HUDEP-2 (cell line): ENCODE data around the gene COA1.

Experiments used
- DNase-seq, 76 experiments: peaks; one replicate each; lab custom pipeline; 2025; ENCODE audit not compliant: unreplicated experiment in 76 of 76; lab: John Stamatoyannopoulos, UW

Gene COA1

GRCh38 chr7:43658718-43659548, 70.4 kb downstream of the COA1 start:
- no peak for DNase-seq

- no peak for DNase-seq
Observed at GRCh38 chr7:43656997-43657396, 72.3 kb downstream of the COA1 start.

GRCh38 chr7:43655584-43655983, 73.7 kb downstream of the COA1 start:
- no peak for DNase-seq

- no peak for DNase-seq
Observed at GRCh38 chr7:43653891-43654504, 75.3 kb downstream of the COA1 start.

DNA sequence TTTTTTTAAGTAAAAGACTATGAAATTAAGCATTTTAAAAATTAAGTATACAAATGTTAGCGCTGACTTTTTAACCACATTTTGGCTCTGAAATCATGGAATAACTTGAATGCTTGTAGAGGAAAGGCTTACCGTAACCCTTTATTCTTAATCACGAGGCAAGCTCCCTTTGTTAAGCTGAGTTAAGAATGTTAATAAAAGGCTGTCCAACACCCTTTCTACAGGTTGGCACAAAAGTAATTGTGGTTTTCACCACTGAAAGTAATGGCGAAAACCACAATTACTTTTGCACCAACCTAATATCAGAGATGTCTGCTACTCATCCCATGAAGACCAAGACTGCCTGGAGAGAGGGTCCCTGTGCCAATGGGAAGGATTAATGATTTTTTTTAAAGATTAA, 75.9 kb downstream of the COA1 start:
- DNase-seq = no peak

DNA sequence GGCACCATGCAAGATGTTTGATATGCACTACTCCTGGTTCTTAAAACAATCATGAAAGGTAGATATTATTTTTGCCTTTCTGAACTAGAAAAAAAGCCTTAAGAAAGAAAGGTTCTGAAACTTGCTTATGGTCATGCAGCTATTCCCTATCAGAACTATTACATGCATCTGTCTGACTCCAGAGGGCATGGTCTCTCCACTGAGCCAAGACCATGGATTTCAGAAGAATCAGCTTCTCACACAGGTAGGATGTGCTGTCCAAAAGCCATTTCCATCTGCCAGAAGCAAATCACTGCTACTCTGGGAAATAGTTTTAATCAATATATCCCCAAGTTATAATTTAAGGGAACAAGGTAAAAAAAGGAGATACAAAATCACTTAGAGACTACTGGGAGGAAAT, 77.0 kb downstream of the COA1 start:
- DNase-seq = no peak

DNA sequence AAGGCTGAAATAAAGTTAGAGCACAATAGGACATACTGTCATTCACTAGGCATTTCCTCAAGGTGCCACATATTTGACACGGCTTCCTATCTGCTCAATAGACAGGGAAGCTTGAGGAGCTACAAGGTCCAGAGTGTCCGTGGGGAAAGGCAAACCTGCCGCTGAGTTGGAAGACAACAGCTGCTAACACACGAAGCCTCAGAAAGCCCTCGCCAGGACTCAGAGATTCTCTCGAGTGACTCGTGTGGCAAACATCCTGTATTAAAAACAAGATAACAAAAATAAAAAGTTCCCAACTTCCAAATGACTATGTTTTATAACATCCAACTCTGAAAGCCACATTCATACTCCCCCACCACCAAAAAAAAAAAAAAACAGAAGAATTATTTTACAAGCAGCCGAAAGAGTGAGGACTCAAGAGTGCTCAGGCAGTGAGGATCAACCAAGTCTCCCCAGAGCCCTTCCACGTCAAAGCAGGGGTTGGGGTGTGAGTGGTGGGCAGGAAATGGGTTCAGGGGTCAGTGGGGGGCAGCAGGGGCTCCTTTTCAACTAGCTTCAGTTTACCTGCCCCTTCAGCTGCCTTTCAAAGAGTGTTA, 78.8 kb downstream of the COA1 start:
- DNase-seq = no peak

GRCh38 chr7:43649755-43650274, 79.5 kb downstream of the COA1 start:
- no peak for DNase-seq

DNA sequence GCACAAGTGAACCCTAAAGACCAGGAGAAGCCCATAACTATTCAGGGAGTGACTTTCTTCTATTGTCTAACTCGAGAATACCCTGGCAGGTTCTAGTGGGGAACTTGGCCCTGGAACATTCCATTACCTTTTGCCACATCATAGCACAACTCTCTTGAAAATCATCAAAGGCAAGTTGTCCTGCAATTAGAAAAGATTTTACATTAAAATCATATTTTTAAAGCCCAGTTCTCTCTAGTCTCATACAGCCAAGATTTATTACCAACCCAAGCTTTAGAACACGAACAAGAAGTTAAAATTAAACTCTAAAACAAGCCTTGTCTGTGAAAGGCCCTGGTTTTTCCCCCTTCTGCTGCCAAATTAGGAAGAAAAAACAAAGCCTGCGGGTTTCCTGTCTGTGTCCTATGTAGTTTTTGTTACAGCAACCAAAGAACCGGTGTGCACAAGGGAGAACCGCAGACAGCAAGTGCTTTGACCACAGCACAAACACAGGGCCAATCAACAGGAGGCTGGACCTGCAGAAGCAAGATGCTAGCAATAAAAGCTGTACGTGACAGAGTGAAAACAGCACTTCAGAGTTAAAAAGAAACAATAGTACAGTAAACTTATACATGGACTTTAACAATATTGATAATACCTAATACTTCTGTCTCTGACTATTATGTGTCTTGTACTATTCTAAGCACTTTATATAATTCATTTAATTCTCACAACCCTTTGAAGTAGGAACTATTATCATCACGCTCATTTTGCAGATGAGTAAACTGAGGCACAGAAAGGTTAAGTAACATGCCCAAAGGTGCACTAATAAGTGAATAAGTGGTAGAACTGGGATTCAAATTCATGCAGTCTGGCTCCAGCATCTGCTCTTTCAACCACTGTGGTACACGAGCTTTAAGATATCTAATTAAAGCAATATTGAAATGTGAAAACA, 80.6 kb downstream of the COA1 start:
- no peak for DNase-seq

GRCh38 chr7:43647673-43648472, 81.5 kb downstream of the COA1 start:
- peak in 1 of 76 experiments; percentile 4 for DNase-seq

DNA sequence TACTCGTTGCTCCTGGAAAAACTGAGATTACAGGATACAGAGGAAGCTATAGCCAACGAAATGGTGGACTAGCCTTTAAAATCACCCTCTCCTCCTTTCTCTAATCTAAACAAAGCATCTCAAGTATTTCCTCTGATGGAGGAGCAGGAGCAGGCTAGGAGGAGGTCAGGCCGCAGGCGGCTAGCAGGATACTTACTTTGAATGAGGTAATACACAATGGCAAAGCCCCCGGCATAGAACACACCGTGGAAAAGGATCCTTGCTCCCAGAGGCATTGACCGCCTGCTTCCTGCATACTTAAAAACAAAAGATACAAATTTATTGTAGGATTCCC, 82.0 kb downstream of the COA1 start:
- DNase-seq = no peak

GRCh38 chr7:43646603-43647338, 82.6 kb downstream of the COA1 start:
- DNase-seq = no peak

DNA sequence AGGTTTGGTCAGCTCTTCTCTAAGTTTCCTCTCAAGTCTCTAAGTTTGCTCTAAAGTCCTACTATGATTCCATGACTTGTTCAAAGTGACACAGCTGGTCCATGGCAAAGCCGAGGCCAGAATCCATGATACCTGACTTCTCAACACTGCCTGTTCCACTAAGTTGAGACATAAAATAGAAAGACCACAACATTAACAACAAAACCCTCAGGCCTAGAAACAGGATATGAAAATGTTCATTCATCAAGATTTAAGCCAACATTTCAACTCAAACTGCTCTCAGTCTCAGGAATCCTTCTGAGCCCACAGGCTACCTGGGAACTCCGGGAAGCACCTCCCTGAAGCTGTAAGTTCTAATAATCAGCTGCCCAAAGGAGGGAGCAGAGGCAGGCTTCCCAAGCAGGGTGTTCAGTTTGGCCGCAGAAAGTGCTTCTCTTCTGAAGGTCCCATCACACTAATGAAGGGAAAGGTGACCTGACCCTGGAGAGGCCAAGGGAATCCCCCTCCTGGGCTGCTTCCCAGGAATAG, 83.6 kb downstream of the COA1 start:
- peak in 1 of 76 experiments; percentile 1 for DNase-seq

DNA sequence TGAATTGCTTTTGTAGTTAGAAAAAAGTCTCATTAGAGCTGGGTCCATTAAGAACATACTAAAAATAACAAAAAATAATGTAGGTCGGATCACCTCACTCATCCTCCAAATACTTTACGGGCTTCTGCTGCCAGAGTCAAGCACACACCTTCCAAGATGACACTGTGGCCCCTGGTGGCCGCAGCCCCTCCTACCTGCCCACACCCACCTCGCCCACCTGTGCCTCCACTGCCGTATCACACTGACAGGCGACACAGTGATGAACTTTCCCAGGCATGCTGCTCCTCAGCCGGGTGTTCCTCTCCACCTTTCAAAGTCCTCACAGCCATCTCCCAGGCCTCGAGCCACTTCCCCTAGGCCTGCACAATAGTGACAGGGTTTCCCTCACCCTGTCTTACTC, 85.5 kb downstream of the COA1 start:
- DNase-seq = no peak

DNA sequence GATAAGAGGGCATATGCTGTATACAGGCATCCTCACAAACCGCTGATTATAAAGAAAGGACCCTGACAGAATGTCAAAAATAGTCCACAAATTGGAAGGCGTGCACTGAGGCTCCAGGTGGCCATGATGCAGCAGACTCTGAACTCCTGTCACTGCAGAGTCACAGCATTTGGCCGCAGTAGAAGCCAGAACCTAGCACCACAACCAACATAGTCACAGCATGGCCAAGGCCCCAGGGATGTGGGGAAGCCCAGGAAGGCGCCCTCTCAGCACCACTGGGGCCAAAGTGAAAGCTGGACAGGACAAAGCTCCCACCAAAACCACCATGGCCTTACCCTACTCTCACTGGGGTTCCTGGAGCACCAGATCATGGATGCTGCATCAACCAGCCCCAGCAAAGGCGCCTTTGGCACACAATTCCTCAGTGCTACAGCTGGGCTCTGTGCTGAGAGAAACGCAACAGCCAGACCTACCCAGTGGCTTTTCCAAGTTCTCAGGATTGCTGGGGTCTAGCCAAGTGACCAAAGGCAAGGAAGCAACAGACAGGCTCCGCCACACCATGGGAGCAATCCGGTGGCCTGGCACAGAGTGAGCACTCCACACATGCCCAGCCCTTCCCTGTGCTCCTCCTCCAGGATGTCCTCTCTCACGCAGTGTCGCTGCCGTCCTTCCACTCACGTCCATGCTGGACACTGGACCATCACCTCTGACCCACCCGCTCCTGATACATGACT, 86.3 kb downstream of the COA1 start:
- no peak for DNase-seq

DNA sequence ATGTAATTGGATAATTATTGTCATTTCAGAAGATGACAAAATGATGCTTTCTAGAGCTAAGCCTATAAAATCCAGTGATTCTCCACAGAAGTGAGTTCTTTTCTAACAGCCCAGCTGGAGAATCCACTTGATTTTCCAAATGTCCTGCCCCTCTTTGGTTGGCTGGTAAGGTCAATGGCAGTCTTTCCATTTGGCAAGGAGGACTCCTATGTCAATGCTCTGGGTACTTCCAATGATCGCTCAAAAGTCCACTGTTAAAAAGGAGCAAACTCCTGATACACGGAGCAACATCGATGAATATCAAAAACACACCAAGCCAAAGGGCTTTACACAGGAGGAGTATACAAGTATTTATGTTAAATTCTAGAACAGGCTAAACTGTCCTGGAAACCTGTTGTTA, 88.6 kb downstream of the COA1 start:
- no peak for DNase-seq

DNA sequence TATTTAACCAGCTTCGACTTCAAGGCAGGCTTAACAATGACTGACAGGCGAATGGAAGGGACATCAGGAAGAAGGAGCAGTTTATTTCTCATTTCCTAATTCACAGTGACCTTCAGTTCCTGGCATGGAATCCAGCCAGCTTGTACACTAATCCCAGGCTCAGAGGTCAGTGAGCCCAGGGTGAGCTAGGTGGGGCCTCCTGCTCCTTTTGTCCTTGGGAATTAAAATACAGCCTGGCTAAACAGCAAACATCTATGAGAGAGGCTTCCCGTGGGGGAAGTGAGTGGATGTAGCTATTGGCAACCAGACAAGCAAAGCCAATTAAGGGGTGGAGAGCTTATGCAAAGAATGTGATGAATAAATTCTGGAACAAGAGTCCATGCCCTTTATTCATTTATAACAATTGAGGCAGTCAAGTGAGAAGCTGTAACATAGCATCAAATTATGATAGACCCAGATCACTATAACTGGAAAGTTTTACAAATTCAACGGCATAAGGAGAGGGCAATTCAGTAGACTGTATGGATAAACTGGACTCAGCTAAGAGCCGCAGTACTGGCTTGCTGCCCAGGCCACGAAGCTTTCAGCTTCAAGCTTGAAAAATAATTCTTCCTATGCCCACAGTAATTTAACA, 89.3 kb downstream of the COA1 start:
- no peak for DNase-seq
